NCI-H128 (cell line): Measurements from ENCODE around the gene ANKRD49.

Experiments
- DNase-seq: peaks from one replicate; lab custom pipeline; 2025; ENCODE audit not compliant: unreplicated experiment; lab: John Stamatoyannopoulos, UW

Gene ANKRD49

GRCh38 chr11:94543695-94544645 lies 50.2 kb downstream of the ANKRD49 start, which contains the start of gene FUT4:
Gene FUT4 (plus strand): TSS chr11:94543921. CDS start chr11:94544134, 213 bp downstream.
- DNase-seq = peak; percentile 60

- DNase-seq = no peak
Observed at GRCh38 chr11:94544646-94545263, 51.0 kb downstream of the ANKRD49 start.

- no peak for DNase-seq
Observed at GRCh38 chr11:94545264-94546161, 51.7 kb downstream of the ANKRD49 start.

DNA sequence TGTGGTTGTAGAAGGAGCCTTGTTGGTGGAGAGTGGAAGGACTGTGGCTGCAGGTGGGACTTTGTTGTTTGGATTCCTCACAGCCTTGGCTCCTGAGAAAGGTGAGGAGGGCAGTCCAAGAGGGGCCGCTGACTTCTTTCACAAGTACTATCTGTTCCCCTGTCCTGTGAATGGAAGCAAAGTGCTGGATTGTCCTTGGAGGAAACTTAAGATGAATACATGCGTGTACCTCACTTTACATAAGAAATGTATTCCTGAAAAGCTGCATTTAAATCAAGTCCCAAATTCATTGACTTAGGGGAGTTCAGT lies 52.3 kb downstream of the ANKRD49 start:
- no peak for DNase-seq

DNA sequence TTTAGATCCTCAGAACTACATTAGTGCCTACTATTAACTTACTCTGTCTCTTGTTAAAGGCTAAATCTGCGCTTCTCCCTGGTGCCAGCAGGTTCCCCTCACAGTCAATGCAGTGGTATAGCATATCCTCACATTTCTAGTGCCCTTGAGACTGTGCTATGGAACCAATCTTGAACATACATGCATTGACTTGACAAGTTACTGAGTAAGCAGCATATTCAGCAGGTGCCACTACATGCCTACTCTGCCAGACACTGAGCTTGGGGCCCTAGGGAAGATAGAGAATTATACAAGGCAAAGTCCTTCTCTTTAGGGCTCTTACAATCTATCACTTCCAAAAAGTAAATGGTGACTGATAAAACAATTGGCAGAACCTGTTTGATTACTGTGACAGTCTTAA lies 53.1 kb downstream of the ANKRD49 start:
- DNase-seq = no peak

- no peak for DNase-seq
Observed at GRCh38 chr11:94549146-94549545, 55.4 kb downstream of the ANKRD49 start.
